Left lung (tissue), 10 donors: ENCODE measurements around the gene CDH3. TPM values are rescaled to one million over a fixed set of nuclear protein-coding genes. Genes with fewer than 3 reads are reported as not detected.

Source experiments
- ATAC-seq: fragments of 200-7000 bp; cut with Tn5 transposase; one replicate; pipeline ENCODE4 v1.9.1; 2020; ENCODE audit warnings: moderate library complexity
- DNase-seq, 4 donors: peaks; one replicate each; pipeline ENCODE4 v3.0.0-alpha.2; 2013 to 2020
- H3K27ac ChIP-seq, 2 donors: fragments of 200-600 bp; sonication (generic) in 1 of 2; one replicate each; pipeline versions ENCODE4 v1.5.0 to v1.8.0; 2020 to 2021
- H3K27me3 ChIP-seq, 2 donors: fragments of 200-600 bp; sonication (generic) in 1 of 2; one replicate each; pipeline versions ENCODE4 v1.5.0 to v1.8.0; 2020 to 2021
- H3K36me3 ChIP-seq, 2 donors: fragments of 200-600 bp; sonication (generic) in 1 of 2; one replicate each; pipeline versions ENCODE4 v1.5.0 to v1.8.0; 2020 to 2021
- H3K4me1 ChIP-seq, 2 donors: fragments of 200-600 bp; one replicate each; pipeline ENCODE4 v1.8.0; 2021
- H3K4me3 ChIP-seq, 2 donors: fragments of 200-600 bp; sonication (generic) in 1 of 2; one replicate each; pipeline versions ENCODE4 v1.5.0 to v1.8.0; 2020 to 2021; ENCODE audit warnings: mild to moderate bottlenecking in 1 of 2
- H3K9me3 ChIP-seq, 2 donors: fragments of 200-600 bp; sonication (generic) in 1 of 2; one replicate each; pipeline versions ENCODE4 v1.5.0 to v1.8.0; 2020 to 2021
- CTCF ChIP-seq, 2 donors: fragments of 200-600 bp; sonication (generic) in 1 of 2; IDR thresholded peaks; one replicate each; pipeline versions ENCODE4 v1.5.0 to v1.8.0; 2021; ENCODE audit warnings: antibody characterized with exemption in 2 of 2
- intact Hi-C, 2 donors: fragments of 100-400 bp; cut with DNase I; formaldehyde crosslinking; loops; one replicate each; pipeline versions ENCODE4 v1.11.2 to v1.14.2; 2022
- polyA plus RNA-seq, 6 donors: library from polyadenylated mRNA; unstranded; fragments of 120-200 nt; gene quantifications; one replicate each; pipeline ENCODE4 v1.2.1, GENCODE V29; 2013; ENCODE audit not compliant: insufficient read length in 6 of 6
- total RNA-seq, 2 donors: library from RNA; stranded (reverse); fragmentation: NEBNext Ultra II Directional; extraction: Animal tissue kit (Norgen Biotek cat#: 25700); gene quantifications; one replicate each; pipeline ENCODE4 v1.2.1, GENCODE V29; 2021
- donor health status: DM: no; HTN: yes; CAD: no.
- donor health status: DM: no; HTN: no; CAD: no.

The CDH3 gene
- total and polyA plus RNA-seq, 8 donors: 12.8 to 59.7 (median 47.6) TPM

GRCh38 chr16:68607443-68607842, 37.7 kb upstream of the CDH3 start:
- H3K36me3 ChIP-seq: no peaks in the 10 kb centered on the region
- H3K27me3 ChIP-seq: no peaks in the 10 kb centered on the region
- no peak overlapping the region for H3K27ac ChIP-seq
- no peak for DNase-seq
- TF ChIP-seq CTCF (IDR thresholded peaks at IDR 0.05): no peak
- H3K4me1 ChIP-seq: no peaks in the 10 kb centered on the region
- peaks cover 0 to under 1% of the 10 kb centered on the region in 2 donors for H3K9me3 ChIP-seq
- intact Hi-C loops: no loop called here
- no peak for ATAC-seq
- H3K4me3 ChIP-seq: no peak overlapping the region

GRCh38 chr16:68608330-68608729, 36.8 kb upstream of the CDH3 start:
- Histone ChIP-seq H3K9me3 (peaks cover 0 to 3% of the 10 kb centered on the region in 2 donors), H3K4me3 (no peak overlapping the region), H3K27me3 (no peaks in the 10 kb centered on the region), H3K27ac (no peak overlapping the region), H3K36me3 (no peaks in the 10 kb centered on the region), H3K4me1 (no peaks in the 10 kb centered on the region)
- no peak for TF ChIP-seq CTCF (IDR thresholded peaks at IDR 0.05)
- intact Hi-C loops: no loop called here
- no peak for DNase-seq
- ATAC-seq: no peak

GRCh38 chr16:68612996-68613395, 32.1 kb upstream of the CDH3 start:
- no peaks in the 10 kb centered on the region for H3K27me3 ChIP-seq
- H3K36me3 ChIP-seq: no peaks in the 10 kb centered on the region
- H3K4me3 ChIP-seq: no peak overlapping the region
- ATAC-seq: no peak
- H3K27ac ChIP-seq: no peak overlapping the region
- H3K9me3 ChIP-seq: peaks cover 3 to 15% of the 10 kb centered on the region in 2 donors
- intact Hi-C loops: no loop called here
- TF ChIP-seq CTCF (IDR thresholded peaks at IDR 0.05): no peak
- no peak for DNase-seq
- H3K4me1 ChIP-seq: no peaks in the 10 kb centered on the region

- H3K9me3 ChIP-seq: peaks cover 3 to 17% of the 10 kb centered on the region in 2 donors
- TF ChIP-seq CTCF (IDR thresholded peaks at IDR 0.05): no peak
- intact Hi-C loops: no loop called here
- no peak for ATAC-seq
- H3K4me3 ChIP-seq: no peak overlapping the region
- no peak for DNase-seq
- H3K27ac ChIP-seq: no peak overlapping the region
- no peaks in the 10 kb centered on the region for H3K36me3 ChIP-seq
- H3K27me3 ChIP-seq: no peaks in the 10 kb centered on the region
- H3K4me1 ChIP-seq: no peaks in the 10 kb centered on the region
Observed at GRCh38 chr16:68617734-68618133, 27.4 kb upstream of the CDH3 start.

GRCh38 chr16:68626557-68626956, 18.6 kb upstream of the CDH3 start:
- no peak for TF ChIP-seq CTCF (IDR thresholded peaks at IDR 0.05)
- Histone ChIP-seq H3K36me3 (no peaks in the 10 kb centered on the region), H3K9me3 (peaks cover 0 to 8% of the 10 kb centered on the region in 2 donors), H3K4me3 (no peak overlapping the region), H3K27me3 (no peaks in the 10 kb centered on the region), H3K4me1 (no peaks in the 10 kb centered on the region), H3K27ac (no peak overlapping the region)
- ATAC-seq (no peak), DNase-seq (no peak)
- intact Hi-C loops: no loop called here
